ENCODE measurements around the gene HMBS. TPM values are rescaled to one million over a fixed set of nuclear protein-coding genes. Genes with fewer than 3 reads are reported as not detected.

Gene HMBS
- total and polyA plus RNA-seq, 8 donors: 4.8 to 18.9 (median 9.4) TPM

DNA sequence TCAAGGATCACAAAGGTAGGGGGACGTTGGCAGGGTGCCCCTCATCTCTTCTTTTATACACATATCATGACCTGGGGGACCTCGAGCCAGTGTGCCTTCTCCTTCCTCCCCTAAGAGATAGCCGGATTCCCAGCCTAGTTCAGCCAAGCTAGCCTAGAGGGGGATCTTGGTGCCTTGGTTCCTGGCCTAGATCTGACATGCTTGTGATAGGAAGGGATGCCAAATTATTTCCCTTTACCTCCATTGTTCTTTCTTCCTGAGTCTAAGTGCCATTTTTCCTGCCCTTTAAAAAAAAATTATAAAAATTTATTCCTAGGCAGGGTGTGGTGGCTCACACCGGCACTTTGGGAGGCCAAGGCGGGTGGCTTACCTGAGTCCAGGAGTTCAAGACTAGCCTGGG is 29.7 kb downstream of the HMBS start:
- ATAC-seq (no peak), FAIRE-seq (no peak), DNase-seq (no peak)
- TF ChIP-seq CTCF (IDR thresholded peaks at IDR 0.05): no peak
- Histone ChIP-seq H3K27ac (no peak overlapping the region), H3K36me3 (peaks cover 0 to 29% (median 3%) of the 10 kb centered on the region in 3 donors), H3K4me3 (no peak overlapping the region), H3K27me3 (no peaks in the 10 kb centered on the region), H3K9me3 (no peaks in the 10 kb centered on the region), H3K4me1 (peaks cover 0 to under 1% (median 0%) of the 10 kb centered on the region in 3 donors)
- WGBS, 2 donors: 84 to 90% methylated on average over 5 of the region's 5 CpGs
- intact Hi-C loops (cut with DNase I): no loop called here

- intact Hi-C loops (cut with DNase I): no loop called here
- Histone ChIP-seq H3K4me3 (no peak overlapping the region), H3K4me1 (no peaks in the 10 kb centered on the region), H3K27ac (peak overlapping the region in 2 of 4 donors; percentile 5 to 18), H3K27me3 (no peaks in the 10 kb centered on the region), H3K36me3 (peaks cover 0 to 29% (median 3%) of the 10 kb centered on the region in 3 donors), H3K9me3 (no peaks in the 10 kb centered on the region)
- no peak for DNase-seq
- FAIRE-seq: no peak
- ATAC-seq: peak in 2 of 4 donors; percentile 52 to 72
- TF ChIP-seq CTCF (IDR thresholded peaks at IDR 0.05): no peak
- 76 to 77% methylated on average over 24 of the region's 24 CpGs for WGBS, 2 donors
Observed at GRCh38 chr11:119115484-119116234, 31.0 kb downstream of the HMBS start.

DNA sequence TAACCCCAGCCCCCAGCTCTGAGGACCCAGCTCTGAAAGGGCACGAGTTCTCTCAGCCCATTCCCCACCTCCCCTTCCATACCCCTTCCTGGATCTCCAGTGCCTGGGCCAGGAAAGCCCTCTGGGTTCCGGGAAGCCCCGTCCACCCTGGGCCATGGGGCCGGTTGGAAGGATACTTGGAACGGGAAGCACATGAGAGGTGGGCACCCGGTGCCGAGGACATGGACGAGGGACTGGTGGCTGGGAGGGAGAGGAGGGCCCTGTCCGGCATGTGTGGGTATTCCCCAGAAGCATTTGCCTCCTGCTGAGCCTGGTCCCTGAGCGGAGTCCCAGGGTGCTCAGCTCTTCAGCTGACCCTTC is 31.5 kb downstream of the HMBS start:
- no peak overlapping the region for H3K4me3 ChIP-seq
- peaks cover 0 to 26% (median 3%) of the 10 kb centered on the region in 3 donors for H3K36me3 ChIP-seq
- no peak for TF ChIP-seq CTCF (IDR thresholded peaks at IDR 0.05)
- FAIRE-seq (no peak), ATAC-seq (no peak), DNase-seq (peak in 1 of 6 donors; percentile 65)
- H3K4me1 ChIP-seq: no peaks in the 10 kb centered on the region
- intact Hi-C loops (cut with DNase I): no loop called here
- WGBS, 2 donors: 87 to 88% methylated on average over 10 of the region's 10 CpGs
- no peaks in the 10 kb centered on the region for H3K27me3 ChIP-seq
- no peaks in the 10 kb centered on the region for H3K9me3 ChIP-seq
- H3K27ac ChIP-seq: no peak overlapping the region

DNA sequence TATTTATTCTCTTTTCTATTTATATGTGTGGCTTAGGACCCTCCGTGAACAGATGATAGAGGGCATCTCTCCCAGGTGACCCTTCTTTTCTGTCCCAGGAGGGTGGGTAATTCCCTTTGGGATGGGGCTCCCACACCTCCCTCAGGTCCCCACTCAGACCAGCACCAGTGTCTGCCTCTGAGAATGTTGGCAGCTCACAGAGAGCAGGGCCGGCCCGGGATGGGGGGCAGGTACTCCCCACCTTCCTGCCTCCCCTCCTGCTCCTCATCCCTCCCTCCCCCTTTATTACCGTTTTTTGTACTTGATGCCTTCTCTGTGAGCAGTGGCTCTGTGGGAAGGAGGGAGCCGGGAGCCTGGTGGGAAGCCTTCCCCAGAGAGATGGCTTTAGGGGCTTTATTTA is 31.9 kb downstream of the HMBS start:
- ATAC-seq (no peak), DNase-seq (no peak), FAIRE-seq (no peak)
- WGBS, 2 donors: 74 to 75% methylated on average over 5 of the region's 5 CpGs
- TF ChIP-seq CTCF (IDR thresholded peaks at IDR 0.05): no peak
- H3K27me3 ChIP-seq: no peaks in the 10 kb centered on the region
- intact Hi-C loops (cut with DNase I): no loop called here
- no peak overlapping the region for H3K27ac ChIP-seq
- peaks cover 0 to 22% (median 3%) of the 10 kb centered on the region in 3 donors for H3K36me3 ChIP-seq
- no peaks in the 10 kb centered on the region for H3K9me3 ChIP-seq
- no peaks in the 10 kb centered on the region for H3K4me1 ChIP-seq
- no peak overlapping the region for H3K4me3 ChIP-seq

GRCh38 chr11:119117004-119117706 is 32.5 kb downstream of the HMBS start:
- TF ChIP-seq CTCF (IDR thresholded peaks at IDR 0.05): no peak
- intact Hi-C loops (cut with DNase I): no loop called here
- H3K4me1 ChIP-seq: peaks cover 0 to 1% (median 0%) of the 10 kb centered on the region in 3 donors
- WGBS, 2 donors: 88 to 93% methylated on average over 3 of the region's 3 CpGs
- H3K9me3 ChIP-seq: no peaks in the 10 kb centered on the region
- FAIRE-seq: no peak
- no peak for ATAC-seq
- no peak overlapping the region for H3K27ac ChIP-seq
- no peak for DNase-seq
- peaks cover 0 to 17% (median 3%) of the 10 kb centered on the region in 3 donors for H3K36me3 ChIP-seq
- no peaks in the 10 kb centered on the region for H3K27me3 ChIP-seq
- no peak overlapping the region for H3K4me3 ChIP-seq

Data from pancreas (tissue), 10 donors.